ENCODE data around the gene CELF3.

DNA sequence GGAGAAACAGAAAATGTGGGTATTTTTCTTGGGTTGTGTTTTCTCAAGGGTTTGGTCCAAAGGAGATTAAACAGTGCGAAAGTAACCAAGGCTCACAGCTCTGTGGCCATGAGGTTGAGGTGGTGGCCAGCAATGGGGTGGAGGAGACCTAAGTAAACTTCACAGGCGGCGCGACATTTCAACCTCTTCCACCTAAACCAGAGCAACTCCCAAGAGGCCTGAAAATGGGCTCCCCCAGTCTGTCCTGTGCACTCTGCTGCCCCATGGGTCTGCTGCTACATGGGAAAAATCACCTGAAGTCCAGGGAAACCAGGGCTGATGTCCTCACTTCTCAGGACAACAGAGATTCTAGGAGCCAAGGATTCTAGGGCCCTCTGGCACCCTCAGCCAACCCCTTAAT is 12.4 kb downstream of the CELF3 start:
- TF ChIP-seq CREM (IDR thresholded peaks at IDR 0.05; ENCODE audit: low read depth) = no peak
- TF ChIP-seq ZC3H8 (IDR thresholded peaks at IDR 0.05) = no peak
- TF ChIP-seq MED1 (CRISPR knock-in tag; IDR thresholded peaks at IDR 0.05; ENCODE audit: borderline replicate concordance) = no peak
- no peak for TF ChIP-seq ZNF347 (CRISPR knock-in tag; IDR thresholded peaks at IDR 0.05; ENCODE audit: low read depth)
- no peak for TF ChIP-seq ZNF77 (CRISPR knock-in tag; IDR thresholded peaks at IDR 0.05)
- no peak for TF ChIP-seq POLR2G (IDR thresholded peaks at IDR 0.05; ENCODE audit: low read depth, low read length)
- TF ChIP-seq POLR2AphosphoS5 (IDR thresholded peaks at IDR 0.05; ENCODE audit: control insufficient read depth, insufficient read depth, low read depth, low read length) = no peak
- no peak for TF ChIP-seq MAFK (IDR thresholded peaks at IDR 0.05; ENCODE audit: low read length)
- TF ChIP-seq, protein P1, sequence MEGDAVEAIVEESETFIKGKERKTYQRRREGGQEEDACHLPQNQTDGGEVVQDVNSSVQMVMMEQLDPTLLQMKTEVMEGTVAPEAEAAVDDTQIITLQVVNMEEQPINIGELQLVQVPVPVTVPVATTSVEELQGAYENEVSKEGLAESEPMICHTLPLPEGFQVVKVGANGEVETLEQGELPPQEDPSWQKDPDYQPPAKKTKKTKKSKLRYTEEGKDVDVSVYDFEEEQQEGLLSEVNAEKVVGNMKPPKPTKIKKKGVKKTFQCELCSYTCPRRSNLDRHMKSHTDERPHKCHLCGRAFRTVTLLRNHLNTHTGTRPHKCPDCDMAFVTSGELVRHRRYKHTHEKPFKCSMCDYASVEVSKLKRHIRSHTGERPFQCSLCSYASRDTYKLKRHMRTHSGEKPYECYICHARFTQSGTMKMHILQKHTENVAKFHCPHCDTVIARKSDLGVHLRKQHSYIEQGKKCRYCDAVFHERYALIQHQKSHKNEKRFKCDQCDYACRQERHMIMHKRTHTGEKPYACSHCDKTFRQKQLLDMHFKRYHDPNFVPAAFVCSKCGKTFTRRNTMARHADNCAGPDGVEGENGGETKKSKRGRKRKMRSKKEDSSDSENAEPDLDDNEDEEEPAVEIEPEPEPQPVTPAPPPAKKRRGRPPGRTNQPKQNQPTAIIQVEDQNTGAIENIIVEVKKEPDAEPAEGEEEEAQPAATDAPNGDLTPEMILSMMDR (IDR thresholded peaks at IDR 0.05 in 2 of 3, conservative IDR thresholded peaks at IDR 0.05 in 1 of 3; ENCODE audit: insufficient read depth in 2 of 3, low read depth in 1 of 3, low read length in 3 of 3) = no peak
- TF ChIP-seq POLR2A (conservative IDR thresholded peaks at IDR 0.05) = no peak
- TF ChIP-seq, protein P2, sequence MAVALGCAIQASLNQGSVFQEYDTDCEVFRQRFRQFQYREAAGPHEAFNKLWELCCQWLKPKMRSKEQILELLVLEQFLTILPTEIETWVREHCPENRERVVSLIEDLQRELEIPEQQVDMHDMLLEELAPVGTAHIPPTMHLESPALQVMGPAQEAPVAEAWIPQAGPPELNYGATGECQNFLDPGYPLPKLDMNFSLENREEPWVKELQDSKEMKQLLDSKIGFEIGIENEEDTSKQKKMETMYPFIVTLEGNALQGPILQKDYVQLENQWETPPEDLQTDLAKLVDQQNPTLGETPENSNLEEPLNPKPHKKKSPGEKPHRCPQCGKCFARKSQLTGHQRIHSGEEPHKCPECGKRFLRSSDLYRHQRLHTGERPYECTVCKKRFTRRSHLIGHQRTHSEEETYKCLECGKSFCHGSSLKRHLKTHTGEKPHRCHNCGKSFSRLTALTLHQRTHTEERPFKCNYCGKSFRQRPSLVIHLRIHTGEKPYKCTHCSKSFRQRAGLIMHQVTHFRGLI (CRISPR knock-in tag; IDR thresholded peaks at IDR 0.05) = no peak
- TF ChIP-seq, protein P3, sequence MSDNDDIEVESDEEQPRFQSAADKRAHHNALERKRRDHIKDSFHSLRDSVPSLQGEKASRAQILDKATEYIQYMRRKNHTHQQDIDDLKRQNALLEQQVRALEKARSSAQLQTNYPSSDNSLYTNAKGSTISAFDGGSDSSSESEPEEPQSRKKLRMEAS (CRISPR knock-in tag; IDR thresholded peaks at IDR 0.05) = no peak
- no peak for TF ChIP-seq PML (IDR thresholded peaks at IDR 0.05; ENCODE audit: low read length)
